Activated effector memory CD4-positive, alpha-beta T cell treated with Interleukin-2 at 50 U/mL for 16 hours (primary cell): ENCODE measurements around the gene PIF1.

Source experiments
- DNase-seq: peaks from one replicate; pipeline ENCODE4 v3.0.0-alpha.2; 2020

The PIF1 gene

GRCh38 chr15:64825431-64826294 is at the start of gene PIF1:
PIF1 (minus strand) TSS chr15:64825647; CDS start chr15:64824335, 1,312 bp downstream.
- DNase-seq, result peak; percentile 78

GRCh38 chr15:64870353-64870752 is 44.9 kb upstream of the PIF1 start:
- DNase-seq, result no peak

- no peak for DNase-seq
These were observed 44.1 kb upstream of the PIF1 start for GRCh38 chr15:64869501-64869900.

GRCh38 chr15:64865998-64866520 is 40.6 kb upstream of the PIF1 start:
- no peak for DNase-seq

- DNase-seq, result no peak
These were observed 39.9 kb upstream of the PIF1 start for GRCh38 chr15:64865126-64865997.

- no peak for DNase-seq
These were observed 38.6 kb upstream of the PIF1 start for GRCh38 chr15:64864068-64864467.

GRCh38 chr15:64862408-64862807 is 37.0 kb upstream of the PIF1 start:
- no peak for DNase-seq

GRCh38 chr15:64861960-64862359 is 36.5 kb upstream of the PIF1 start:
- DNase-seq, result no peak

GRCh38 chr15:64861331-64861730 is 35.9 kb upstream of the PIF1 start:
- DNase-seq, result no peak

- DNase-seq, result no peak
These were observed 33.8 kb upstream of the PIF1 start for GRCh38 chr15:64859226-64859625.

GRCh38 chr15:64858021-64858575 is 32.7 kb upstream of the PIF1 start:
- DNase-seq, result no peak

- DNase-seq, result no peak
These were observed 32.0 kb upstream of the PIF1 start for GRCh38 chr15:64857421-64857820.

- no peak for DNase-seq
These were observed 31.1 kb upstream of the PIF1 start for GRCh38 chr15:64856429-64857145.

GRCh38 chr15:64855205-64855975 is 29.9 kb upstream of the PIF1 start:
- DNase-seq, result no peak

- DNase-seq, result no peak
These were observed 29.1 kb upstream of the PIF1 start for GRCh38 chr15:64854526-64854925.

- DNase-seq, result no peak
These were observed 28.6 kb upstream of the PIF1 start for GRCh38 chr15:64854041-64854440.

GRCh38 chr15:64851503-64851840 is 26.0 kb upstream of the PIF1 start:
- no peak for DNase-seq

GRCh38 chr15:64850778-64851502 is 25.5 kb upstream of the PIF1 start:
- no peak for DNase-seq

GRCh38 chr15:64847876-64848716 is 22.6 kb upstream of the PIF1 start:
- no peak for DNase-seq

- DNase-seq, result no peak
These were observed 22.0 kb upstream of the PIF1 start for GRCh38 chr15:64847448-64847847.
